Ishikawa (cell line): ENCODE results near the gene EEF2K.

Experiments
- CREB1 ChIP-seq: IDR thresholded peaks from 2 replicates; pipeline ENCODE4 v1.6.1; 2012; ENCODE audit warnings: low read depth
- EP300 ChIP-seq: IDR thresholded peaks from 2 replicates; pipeline ENCODE4 v1.6.1; 2012; ENCODE audit warnings: borderline replicate concordance
- RAD21 ChIP-seq: IDR thresholded peaks from 2 replicates; pipeline ENCODE4 v1.6.1; 2012; ENCODE audit warnings: low read depth
- YY1 ChIP-seq: IDR thresholded peaks from 2 replicates; pipeline ENCODE4 v1.6.1; 2012; ENCODE audit warnings: low read depth

DNA sequence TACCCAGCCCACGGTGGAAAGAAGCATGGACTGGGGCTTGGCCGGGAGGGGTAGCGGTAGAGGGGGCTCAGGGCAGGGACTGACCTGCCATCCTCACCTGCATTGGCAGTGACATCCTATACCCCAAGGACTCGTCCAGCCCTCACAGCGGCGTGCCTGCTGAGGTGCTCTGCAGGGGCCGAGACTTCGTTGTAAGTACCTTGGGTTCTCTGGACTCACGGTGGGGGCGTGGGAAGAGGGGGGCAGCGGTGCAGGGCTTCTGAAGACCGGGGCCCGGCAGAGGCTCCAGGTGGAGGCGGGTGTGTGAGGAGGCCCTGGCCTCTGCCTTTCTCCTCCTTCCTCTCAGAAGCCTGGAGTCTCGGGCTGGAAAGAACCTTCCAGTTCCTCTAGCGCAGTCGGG lies 116.7 kb downstream of the EEF2K start:
- TF ChIP-seq YY1: no peak
- no peak for TF ChIP-seq RAD21
- no peak for TF ChIP-seq EP300
- no peak for TF ChIP-seq CREB1
